ENCODE results near the gene TCERG1.

DNA sequence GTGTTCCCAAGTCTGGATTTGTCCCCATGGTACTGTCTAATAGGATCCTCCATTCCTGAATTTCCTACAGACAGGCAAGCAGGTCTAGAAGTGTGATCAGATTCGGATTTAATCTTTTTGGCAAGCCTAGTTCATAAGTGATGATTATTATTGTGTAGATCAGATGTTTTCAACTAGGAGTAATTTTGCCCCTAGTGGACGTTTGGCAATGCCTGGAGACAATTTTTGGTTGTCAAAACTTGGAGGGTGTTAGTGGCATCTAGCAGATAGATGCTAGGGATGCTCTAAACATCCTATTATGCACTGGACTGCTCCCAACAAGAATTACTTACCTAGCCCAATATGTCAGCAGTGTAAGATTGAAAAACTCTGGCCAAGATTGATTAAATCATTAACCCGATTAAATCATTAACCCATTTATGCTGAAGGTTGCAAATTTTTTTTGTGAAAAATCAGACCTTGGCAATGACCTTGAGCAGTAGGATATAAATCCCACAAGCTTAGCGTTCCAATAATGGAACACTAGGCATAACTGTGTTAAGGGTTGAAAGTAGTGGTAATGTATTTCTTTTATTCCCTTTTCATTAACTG, 28.2 kb downstream of the TCERG1 start:
- TF ChIP-seq CTCF (conservative IDR thresholded peaks at IDR 0.05; ENCODE audit: low read depth, low read length) = peak; percentile 34; the same call in 1 of the 2 replicates
- no peak for TF ChIP-seq EZH2 (IDR thresholded peaks at IDR 0.05; ENCODE audit: borderline replicate concordance, low read depth, low read length, poor library complexity, severe bottlenecking)
